ENCODE results near the gene WDFY2. TPM values are rescaled to one million over a fixed set of nuclear protein-coding genes. Genes with fewer than 3 reads are reported as not detected.

The WDFY2 gene
- total and polyA plus RNA-seq, 2 of the 8 experiments (the other 6 are each of a cell fraction or from before 2014, with no cell fraction given), result 13.9 to 29.0 TPM

- CTCF ChIA-PET (ENCODE audit: partially characterized antibody), result interaction anchor here (0.6 to 1.6 kb wide), 6 partner anchors 13 to 249 kb away, joined by 3 to 4 read pairs (median 3); no protein-coding TSS in a partner anchor
- Histone ChIP-seq H3K4me2 (ENCODE audit: insufficient read depth in 1 of 2, low read depth in 2 of 2, low read length in 2 of 2) (no peak overlapping the region), H3K9ac (replicated peaks in 1 of 4; ENCODE audit: extremely low read depth in 1 of 4, low read depth in 3 of 4, low read length in 3 of 4) (no peak overlapping the region), H3K23me2 (ENCODE audit: low read depth, low read length) (no peaks in the 10 kb centered on the region), H2BK20ac (ENCODE audit: low read length) (no peak overlapping the region), H3K9me3 (ENCODE audit: insufficient read depth in 2 of 2, low read depth in 1 of 2, low read length in 1 of 2) (no peaks in the 10 kb centered on the region), H3K4me3 (ENCODE audit: extremely low read depth in 1 of 4, insufficient read depth in 2 of 4, low read depth in 3 of 4, low read length in 4 of 4) (no peak overlapping the region), H3K56ac (replicated peaks; ENCODE audit: insufficient read length, low read depth, low read length) (no peak overlapping the region), H4K20me1 (replicated peaks in 1 of 2; ENCODE audit: control insufficient read depth in 1 of 2, insufficient read depth in 2 of 2, low read length in 2 of 2) (peaks cover 2 to 4% of the 10 kb centered on the region in 2 experiments), H3K79me1 (ENCODE audit: low read depth, low read length) (peaks cover 5% of the 10 kb centered on the region; the same call in 1 of the 2 replicates), H3K18ac (ENCODE audit: extremely low read depth, low read length) (no peak overlapping the region), H4K8ac (ENCODE audit: extremely low read depth, insufficient read depth, low read length) (no peak overlapping the region), H2BK12ac (ENCODE audit: low read depth, low read length) (no peak overlapping the region), H3K23ac (ENCODE audit: insufficient read length) (no peak overlapping the region), H4K91ac (replicated peaks; ENCODE audit: insufficient read length, low read length) (no peak overlapping the region), H2BK15ac (ENCODE audit: low read length) (no peak overlapping the region), H3K27me3 (replicated peaks in 1 of 4; ENCODE audit: control insufficient read depth in 3 of 4, extremely low read depth in 1 of 4, insufficient read depth in 3 of 4, low read length in 3 of 4) (no peaks in the 10 kb centered on the region), H2AFZ (ENCODE audit: low read length) (no peak overlapping the region), H3K14ac (ENCODE audit: insufficient read length) (no peak overlapping the region), H3K4me1 (replicated peaks in 1 of 4; ENCODE audit: control insufficient read depth in 3 of 4, insufficient read depth in 4 of 4, low read length in 3 of 4) (peaks cover 2 to 9% (median 3%) of the 10 kb centered on the region in 4 experiments; a peak in 4 of 7 replicates), H4K5ac (ENCODE audit: insufficient read length, low read depth, low read length) (no peak overlapping the region), H2BK5ac (ENCODE audit: low read depth, low read length) (no peak overlapping the region), H3K79me2 (ENCODE audit: control insufficient read depth in 1 of 2, insufficient read depth in 2 of 2, low read length in 2 of 2) (peaks cover 0 to 59% of the 10 kb centered on the region in 2 experiments; a peak in 2 of 4 replicates), H3K36me3 (ENCODE audit: control insufficient read depth in 2 of 4, insufficient read depth in 4 of 4, low read length in 3 of 4) (no peaks in the 10 kb centered on the region; a peak in 1 of 8 replicates), H2AK5ac (ENCODE audit: low read depth, low read length) (no peak overlapping the region), H3K4ac (replicated peaks; ENCODE audit: insufficient read length, low read depth, low read length) (no peak overlapping the region), H3K27ac (ENCODE audit: low read depth, low read length) (no peak overlapping the region), H2BK120ac (replicated peaks; ENCODE audit: low read depth, low read length) (no peak overlapping the region)
- 82% methylated on average over 1 of the region's 1 CpG; no CpG with 5 or more reads in 1 of the 2 experiments for WGBS, 2 experiments (ENCODE audit: extremely low coverage in 1 of 2, insufficient coverage in 1 of 2, insufficient read length in 1 of 2, insufficient replicate concordance in 2 of 2, low coverage in 1 of 2, low lambda C conversion rate in 2 of 2, missing lambda C conversion rate in 1 of 2)
- no peak for DNase-seq (ENCODE audit: low read depth in 1 of 2, low spot score in 2 of 2)
- POLR2A ChIA-PET (ENCODE audit: partially characterized antibody), result interaction anchor here (1.0 kb wide), 1 partner anchor 13 kb away, joined by 4 read pairs; no protein-coding TSS in a partner anchor
- TF ChIP-seq RAD21 (IDR thresholded peaks at IDR 0.05 in 1 of 2, conservative IDR thresholded peaks at IDR 0.05 in 1 of 2; ENCODE audit: low read depth in 2 of 2, low read length in 2 of 2) (peak in 1 of 2 experiments; percentile 8; a peak in 1 of 4 replicates), CTCF (IDR thresholded peaks at IDR 0.05; ENCODE audit: control extremely low read depth in 1 of 3, insufficient read depth in 1 of 3, low read depth in 1 of 3, low read length in 3 of 3) (peak in 1 of 3 experiments; percentile 21; a peak in 1 of 4 replicates), GTF2F1 (IDR thresholded peaks at IDR 0.05; ENCODE audit: borderline replicate concordance, low read depth, low read length) (no peak)
- no peak for FAIRE-seq
Observed at GRCh38 chr13:51683597-51683996, 99.3 kb downstream of the WDFY2 start.

All from H1 (cell line).